HG03571 (cell line): ENCODE results near the gene GTF3C4.

Experiments
- ATAC-seq: cut with Tn5 transposase; IDR thresholded peaks from one replicate; pipeline ENCODE4 v1.9.1; 2021; ENCODE audit not compliant: unreplicated experiment

GTF3C4 gene

DNA sequence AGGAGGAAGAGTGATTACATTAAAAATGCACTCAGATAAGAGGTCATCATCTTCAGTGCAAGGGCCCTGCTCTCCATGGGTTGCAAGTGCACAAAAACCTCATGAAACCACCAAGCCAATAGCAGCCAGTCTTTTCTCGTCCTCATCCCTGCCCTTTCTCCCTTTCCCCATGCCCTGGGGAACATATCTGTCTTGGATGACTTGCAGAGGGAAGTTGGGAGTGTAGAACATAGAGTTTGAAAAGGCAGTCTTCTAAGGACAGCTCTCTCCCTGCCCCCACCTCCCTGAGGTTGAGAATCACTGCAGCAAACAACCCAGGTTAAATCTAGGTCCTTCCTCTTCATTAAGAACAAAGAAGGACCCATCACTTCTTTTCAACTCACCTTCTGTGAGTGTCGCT is 22.5 kb upstream of the GTF3C4 start:
- no peak for ATAC-seq

DNA sequence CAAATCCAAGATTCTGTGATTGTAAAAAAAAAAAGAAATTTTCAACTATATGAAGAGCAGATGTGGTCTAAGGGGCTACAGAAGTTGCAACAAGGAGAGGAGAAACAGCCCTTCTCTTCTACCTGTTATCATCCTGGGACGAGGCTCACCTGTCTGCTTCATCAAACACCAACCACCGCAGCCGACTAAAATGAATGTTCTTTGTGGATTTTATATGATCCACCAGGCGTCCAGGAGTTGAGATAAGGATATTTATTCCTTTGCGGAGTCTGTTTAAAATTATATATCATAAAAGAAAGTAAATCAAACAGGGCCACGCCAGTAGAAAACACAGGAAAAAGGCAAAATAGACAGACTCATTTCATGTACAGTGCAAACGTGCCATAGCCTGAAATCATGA is 22.0 kb upstream of the GTF3C4 start:
- ATAC-seq = no peak

DNA sequence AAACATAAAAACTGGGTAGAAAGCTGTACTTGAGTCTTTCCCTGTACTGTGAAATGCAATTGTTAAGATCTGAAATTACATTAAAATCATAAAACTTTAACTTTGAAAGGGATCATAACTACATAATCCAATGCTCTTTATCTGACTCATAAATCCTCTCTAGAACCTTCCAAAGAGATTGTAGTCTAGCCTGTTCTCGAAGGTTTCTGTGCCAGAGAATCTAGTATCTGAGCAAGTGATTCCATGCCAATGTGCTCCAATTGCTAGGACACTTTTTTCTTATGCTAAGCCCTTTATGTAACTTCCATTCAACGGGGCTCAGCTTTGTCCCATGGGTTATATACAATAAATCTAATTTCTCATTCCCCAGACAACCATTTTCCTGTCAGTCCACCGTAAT is 21.6 kb upstream of the GTF3C4 start:
- no peak for ATAC-seq

DNA sequence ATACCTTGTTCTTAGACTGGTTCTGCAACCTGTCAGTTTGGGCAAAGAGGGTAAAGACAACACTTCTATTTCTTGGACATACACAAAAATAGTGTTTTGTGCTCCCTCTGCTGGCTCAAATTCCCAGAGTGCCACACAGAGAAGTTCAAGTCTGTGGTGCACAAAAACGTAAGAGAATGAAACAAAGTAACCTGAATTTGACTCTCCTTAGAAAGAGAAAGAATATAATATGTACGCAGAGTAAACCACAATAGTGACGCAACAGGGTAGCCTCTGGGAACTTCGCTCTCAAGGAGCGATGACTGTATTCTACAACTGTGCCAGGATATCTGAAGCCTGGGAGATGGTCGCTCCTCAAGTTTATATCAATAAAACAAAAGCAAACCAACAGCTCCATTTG is 19.0 kb upstream of the GTF3C4 start:
- no peak for ATAC-seq

DNA sequence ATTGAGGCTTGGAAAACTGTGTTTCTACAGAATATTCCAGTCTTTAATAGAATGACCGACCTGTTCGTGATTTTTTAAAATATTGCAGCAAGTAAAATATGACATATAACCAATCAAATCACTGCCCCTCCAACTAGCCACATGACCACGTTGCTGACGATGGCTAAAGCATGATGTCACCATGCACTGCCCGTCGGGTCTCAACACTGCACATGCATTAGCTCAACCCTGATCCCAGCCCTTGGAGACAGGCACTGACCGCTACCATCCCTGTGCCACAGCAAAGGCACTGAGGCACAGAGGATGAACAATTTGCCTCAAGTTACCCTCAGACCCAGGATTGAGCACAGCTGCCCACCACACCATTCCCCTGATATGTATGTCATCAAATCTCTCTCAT is 14.0 kb upstream of the GTF3C4 start:
- no peak for ATAC-seq

DNA sequence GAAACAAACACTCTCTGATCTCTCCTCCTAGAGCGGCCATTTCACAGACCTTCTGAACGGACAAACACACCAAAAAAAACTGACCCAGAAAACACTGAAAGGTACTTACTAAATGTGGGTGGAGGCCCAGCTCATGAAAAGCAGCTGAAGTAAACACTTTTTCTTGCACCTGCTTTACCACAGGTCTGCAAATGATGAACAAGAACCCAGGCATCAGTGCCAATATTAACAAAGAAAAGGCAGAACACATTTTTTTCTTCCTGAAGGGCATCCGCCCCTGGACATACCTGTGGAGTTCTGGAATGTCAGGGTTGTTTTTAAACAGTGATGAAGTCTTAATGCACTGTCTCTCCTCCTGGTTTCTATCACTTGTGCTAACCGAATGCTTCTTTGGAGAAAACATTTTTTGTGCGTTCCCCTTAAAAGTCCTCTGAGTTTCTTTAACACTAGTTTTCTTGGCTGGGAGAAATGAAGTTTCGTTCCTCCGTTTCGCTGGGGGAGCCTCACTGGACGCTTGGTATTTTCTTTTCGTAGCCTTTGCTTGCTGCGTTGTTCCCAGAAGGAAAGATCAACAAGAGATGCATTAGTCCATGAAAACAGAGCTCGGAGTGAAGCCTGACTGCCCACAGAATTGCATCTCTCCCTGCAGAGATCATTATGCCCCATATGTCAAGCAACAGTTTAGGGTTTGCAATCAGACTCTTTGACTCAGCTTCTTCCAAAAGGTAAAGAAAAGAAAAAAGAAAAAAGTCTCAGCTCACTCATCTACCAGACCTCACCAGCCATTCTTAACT is 7.9 kb upstream of the GTF3C4 start:
- no peak for ATAC-seq

DNA sequence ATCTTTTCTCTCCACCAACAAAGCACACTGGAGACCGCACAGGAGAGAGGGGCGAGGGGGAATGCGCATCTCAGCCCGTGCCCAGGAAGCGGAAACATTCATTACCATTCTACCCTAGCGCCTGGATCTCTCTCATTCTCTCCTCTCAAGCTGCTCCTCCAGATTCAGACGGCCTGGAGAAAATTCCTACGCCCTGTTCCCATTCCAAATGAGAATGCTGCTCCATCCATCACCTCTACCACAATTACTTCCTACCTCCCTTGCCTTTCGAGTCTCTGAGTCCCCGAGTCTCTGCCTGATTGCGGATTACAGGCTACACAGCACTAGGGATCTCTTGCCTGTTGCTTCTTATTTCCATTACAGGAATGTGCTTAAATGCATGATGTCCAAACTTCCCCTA is 7.1 kb upstream of the GTF3C4 start:
- no peak for ATAC-seq

DNA sequence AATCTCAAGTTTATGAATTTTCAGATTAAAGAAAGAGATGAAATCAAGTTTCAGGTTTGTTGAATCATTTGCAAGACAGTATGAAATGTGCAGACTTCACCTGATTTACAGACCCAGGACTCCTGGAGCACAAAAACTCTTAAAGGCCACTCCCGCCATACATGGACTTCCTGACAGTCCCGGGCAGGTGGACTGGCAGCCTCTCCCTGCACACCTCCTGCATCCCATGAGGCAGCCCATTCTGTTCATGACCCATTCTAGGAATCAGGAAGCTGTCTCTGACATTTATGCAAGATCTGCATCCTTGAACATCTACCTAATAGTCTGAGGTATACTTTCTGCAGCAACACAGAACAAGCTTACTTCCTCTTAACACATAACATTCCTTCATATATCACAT is 6.4 kb upstream of the GTF3C4 start:
- ATAC-seq = no peak

DNA sequence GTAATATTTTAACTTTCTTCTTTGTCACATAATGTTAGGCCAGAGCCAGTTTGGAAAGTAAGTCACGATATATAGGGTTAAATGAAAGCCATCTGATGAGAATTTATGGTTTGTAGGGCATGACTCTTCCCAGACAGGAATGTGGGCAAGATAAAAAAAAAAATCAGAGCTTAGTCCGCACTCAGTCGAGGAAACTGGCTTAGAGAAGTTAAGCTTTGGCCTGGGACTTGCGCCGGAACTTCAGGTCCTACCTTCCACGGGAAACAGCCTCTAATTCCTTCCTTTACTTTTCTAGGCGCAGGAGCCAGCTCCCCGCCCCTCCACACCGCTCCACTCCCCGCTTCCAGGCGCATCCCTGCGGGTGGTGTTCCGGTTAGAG is 956 bp upstream of the GTF3C4 start:
- ATAC-seq = no peak

DNA sequence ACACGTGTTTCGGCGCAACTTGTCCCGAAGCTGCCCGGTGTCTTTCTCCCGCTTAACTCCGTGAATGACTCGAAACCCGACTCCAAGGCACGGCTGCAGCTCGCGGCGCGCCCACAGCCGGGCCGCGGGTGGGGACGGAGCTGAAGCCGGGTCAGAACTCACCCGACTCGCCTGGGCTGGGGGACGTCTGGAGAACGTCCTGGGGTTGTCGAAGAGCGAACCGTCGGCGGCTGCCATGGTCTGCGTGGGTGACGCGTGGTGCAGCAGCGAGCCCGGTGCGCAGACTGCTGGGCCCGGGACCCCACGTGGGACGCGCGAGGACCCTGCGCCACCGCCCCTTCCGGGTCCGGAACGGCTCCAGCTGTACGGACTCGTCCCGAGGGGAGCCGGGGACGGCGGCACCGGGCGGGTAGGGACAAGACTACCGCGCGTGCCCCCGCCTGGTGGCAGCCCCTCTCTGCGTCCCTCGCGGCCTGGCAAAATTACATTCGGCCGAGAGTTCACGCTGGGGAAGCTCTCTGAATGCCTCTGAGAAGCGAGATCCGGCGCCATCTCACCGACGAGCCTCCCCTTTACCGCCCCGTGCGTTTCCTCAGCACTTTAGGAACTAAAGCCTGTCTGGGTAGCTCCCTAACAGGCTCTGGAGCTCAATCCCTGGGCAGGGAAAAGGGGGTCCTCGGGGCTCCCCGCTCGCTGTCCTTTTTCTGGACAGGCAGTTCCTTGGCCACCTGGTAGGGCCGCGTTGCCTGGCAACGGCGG is 387 bp upstream of the GTF3C4 start, which contains the start of gene DDX31:
DDX31 (minus strand) TSS at position 286 of the 759 bp plus-strand sequence; CDS start at position 237, 49 bp downstream.
- ATAC-seq = peak; percentile 57

DNA sequence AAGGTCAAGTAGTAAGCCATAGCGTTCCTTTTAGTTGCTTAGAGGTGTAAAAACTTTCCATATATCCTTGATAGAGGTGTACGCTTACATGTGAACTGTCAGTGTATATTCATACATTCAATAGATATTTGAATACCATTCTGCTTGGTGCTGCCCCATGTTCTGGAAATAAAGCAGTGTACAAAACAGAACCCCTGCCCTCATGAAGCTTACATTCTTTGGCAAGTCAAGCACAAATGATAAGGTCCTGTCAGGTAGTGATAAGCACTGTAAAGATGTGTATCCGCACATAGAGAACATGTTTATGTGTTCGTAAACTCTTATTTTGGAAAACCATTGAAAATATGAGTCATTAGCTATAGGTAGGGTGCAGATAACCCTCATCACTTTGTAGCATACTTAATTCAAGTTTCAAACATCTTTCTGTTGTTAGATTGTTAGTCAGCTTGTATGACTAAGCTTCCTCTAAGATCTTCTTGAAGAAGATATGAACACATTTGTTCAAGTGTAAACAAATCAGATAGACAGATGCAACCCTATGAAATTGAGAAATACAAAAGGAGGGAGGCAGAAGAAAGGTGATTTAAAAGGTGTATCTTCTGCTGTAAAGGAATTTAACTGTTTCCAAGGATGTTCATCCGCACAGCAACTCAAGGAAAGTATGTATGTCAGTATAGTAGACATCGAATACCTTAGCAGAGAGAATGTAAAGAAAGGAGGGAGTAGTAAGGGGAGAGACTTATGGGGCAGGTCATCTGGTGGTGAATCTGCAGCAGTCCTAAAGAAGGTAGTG is 1.6 kb downstream of the GTF3C4 start:
- ATAC-seq = no peak

DNA sequence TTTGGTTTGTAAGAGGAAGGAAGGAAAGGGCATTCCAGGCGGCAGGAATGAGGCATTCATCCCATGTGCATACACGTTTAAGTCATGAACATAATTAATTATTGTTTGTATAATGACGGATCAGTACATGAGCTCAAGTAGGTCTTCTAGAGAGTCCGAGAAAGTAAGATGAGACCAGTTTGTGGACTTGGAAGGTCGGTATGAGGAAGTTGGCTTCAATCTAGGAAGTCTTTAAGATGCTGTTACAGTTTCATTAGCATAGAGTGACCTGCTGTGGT is 2.1 kb downstream of the GTF3C4 start:
- ATAC-seq = no peak

DNA sequence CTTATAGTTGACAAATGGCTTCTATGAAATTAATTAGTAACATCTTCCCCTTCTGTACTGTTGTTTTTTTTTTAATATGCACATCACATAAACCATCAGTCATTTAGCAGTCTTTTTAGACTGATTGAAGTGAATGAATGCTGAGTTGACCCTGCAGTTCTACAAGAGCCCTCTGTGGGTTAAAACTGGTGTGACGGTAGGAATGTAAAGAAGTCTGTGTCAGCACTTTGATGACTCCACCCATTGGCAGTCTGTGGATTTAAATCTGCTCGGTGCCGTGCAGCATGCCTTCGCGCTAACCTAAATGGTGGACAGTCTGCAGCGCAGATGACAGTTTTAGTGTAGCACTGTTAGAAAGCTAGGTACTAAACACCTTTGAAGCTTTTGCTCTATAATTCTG is 3.1 kb downstream of the GTF3C4 start:
- ATAC-seq = no peak

DNA sequence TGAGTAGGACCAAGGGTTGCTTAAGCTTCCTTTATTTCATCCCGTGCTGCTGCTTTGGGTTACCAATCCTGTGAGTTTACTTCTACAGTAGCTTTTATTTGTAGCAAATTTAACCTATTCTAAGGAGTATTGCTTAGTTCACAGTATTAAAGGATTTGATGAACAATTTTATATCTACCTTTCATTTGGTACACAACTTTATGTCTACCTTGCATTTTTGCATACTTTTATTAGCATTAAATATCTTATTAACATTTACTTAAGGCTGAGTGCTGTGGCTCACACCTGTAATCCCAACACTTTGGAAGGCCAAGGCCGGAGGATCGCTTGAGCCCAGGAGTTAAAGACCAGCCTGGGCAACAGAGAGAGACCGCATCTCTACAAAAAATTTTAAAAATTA is 4.2 kb downstream of the GTF3C4 start:
- no peak for ATAC-seq

DNA sequence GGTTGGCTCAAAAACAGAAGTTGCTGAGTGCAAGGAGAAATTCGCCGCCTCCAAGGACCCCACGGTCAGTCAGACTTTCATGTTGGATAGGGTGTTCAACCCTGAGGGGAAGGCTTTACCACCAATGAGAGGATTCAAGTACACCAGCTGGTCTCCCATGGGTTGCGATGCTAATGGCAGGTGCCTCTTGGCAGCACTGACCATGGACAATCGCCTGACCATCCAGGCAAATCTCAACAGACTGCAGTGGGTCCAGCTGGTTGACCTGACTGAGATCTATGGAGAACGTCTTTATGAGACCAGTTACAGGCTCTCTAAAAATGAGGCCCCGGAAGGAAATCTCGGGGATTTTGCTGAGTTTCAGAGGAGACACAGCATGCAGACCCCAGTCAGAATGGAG is 7.7 kb downstream of the GTF3C4 start:
- ATAC-seq = no peak

DNA sequence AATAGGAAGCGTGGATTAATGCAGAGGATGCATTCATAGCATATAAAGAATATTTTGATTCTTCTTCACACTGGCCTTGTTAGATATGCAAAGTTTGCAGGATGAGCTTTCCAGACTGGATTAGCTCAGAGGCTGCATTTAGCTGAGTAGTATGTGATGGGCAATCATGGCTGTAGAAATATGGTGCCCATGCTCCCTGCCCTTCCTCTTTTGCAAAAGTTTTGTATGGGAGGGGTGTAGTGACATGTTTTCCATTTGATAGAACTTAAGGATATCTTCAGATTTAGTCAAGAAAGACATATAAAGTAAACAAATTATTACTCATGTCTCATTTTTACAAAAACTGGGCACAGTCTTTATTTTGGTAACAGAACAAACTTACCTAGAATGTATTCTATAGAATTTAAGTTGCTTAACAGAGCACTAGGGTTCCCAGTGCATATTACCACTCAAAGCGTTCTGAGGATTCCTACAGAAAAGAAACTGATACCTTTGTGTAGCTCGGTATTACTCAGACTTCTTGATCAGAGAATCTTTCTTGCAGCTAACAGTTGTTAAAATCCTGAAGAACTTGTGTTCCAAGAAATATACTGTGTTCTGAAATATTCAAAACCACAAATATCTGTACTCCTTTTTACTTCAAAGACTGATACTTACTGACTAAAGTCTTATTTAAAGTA is 9.8 kb downstream of the GTF3C4 start:
- no peak for ATAC-seq

DNA sequence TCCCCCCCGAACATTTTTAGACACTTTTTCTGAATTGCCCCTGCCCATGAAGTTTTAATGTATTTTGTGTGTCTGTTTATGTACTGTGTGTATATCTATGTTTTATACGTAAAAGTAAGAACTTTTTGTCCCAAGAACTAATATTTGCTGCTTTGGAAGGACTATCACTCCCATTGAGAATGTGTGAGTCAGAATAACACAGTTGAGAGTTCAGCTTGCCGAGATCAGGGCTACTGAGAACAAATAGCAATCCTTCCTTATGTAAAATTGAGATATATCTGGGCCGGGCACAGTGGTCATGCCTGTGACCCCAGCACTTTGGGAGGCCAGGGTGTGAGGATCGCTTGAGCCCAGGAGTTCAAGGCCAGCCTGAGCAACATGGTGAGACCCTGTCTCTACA is 11.3 kb downstream of the GTF3C4 start:
- ATAC-seq = no peak

DNA sequence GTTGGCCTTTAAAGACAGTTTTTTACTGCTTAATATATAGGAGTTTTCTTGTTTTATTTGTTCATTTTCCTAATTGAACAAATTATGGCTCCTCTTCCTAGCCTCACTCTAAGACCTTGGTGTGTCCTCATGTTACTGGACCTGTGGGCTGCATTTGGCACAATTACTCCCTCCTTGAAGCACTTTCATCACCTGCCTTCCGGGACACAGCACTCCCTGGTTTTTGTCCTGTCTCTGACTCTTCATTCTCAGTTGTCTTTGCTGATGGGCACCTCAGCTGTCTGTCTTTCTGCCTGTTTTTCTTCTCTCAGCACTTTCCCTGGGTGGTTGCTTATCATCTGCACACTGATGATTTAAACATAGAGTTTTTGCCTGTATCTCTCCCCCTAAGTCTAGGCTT is 13.6 kb downstream of the GTF3C4 start:
- ATAC-seq = no peak

DNA sequence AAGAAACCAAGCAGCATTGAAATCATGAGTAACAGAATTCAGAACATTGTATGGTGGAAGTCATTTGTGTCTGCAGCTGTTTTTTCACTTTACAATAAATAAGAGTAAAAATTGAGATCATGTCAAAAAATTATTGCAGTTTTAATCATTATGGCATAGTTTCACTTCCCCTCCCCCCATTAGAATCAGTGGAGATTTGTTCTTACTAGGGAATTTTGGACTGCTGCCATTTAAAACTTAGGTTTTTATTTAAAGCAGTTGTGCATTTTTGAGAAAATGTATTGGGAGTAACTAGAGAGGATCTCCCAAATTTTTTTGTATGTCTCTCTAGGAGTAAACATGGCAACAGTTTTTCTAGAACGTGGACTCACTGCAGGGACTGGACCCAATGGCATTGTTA is 20.4 kb downstream of the GTF3C4 start:
- ATAC-seq = no peak

DNA sequence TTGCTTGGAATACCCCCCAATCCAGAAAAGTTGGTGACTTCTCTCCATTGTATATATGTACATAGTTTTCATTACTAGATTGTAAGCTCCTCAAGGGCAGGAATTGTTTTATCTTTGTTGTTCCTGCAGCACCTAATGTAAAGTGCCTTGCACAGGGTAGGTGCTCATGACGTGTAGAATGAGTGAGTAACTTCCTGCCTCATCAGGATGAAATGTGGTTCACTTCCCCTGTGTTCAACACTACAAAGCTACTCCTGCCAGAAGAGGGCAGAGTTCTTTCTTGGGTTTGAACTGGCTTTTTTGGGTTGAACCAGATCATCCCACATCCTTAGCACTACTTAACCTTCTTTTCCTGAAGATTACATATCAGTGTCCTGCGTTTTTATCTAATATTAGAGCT is 23.9 kb downstream of the GTF3C4 start:
- no peak for ATAC-seq

DNA sequence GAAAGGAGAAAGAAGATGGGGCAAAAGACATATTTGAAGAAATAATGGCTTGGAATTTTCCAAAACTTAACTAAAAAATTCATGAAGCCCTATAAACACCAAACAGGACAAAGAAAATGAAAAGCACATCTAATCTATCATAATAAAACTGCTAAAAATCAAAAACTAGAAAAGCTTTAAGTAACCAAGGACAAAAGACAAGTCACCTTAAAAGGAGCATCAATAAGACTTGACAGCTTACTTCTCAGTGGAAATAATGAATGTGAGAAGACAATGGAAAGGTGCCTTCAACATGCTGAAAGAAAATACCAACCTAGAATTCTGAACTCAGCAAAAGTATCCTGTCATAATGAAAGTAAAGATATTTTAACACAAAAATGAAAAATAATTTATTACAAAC is 27.0 kb downstream of the GTF3C4 start:
- no peak for ATAC-seq
